NCI-H1694 treated with DMSO at 0.1 percent for 48 hours (cell line): ENCODE data around the gene AUNIP.

ENCODE experiments used
- DNase-seq: peaks from one replicate; lab custom pipeline; 2025; lab: John Stamatoyannopoulos, UW

AUNIP gene

GRCh38 chr1:25858906-25859789 is at the start of gene AUNIP:
Gene AUNIP, minus strand, starts transcription at chr1:25859457. Its CDS starts 100 bp downstream, at chr1:25859357.
- DNase-seq: peak; percentile 74

- DNase-seq: no peak
Measured at GRCh38 chr1:25909040-25909439, 49.8 kb upstream of the AUNIP start.

GRCh38 chr1:25908161-25908560 is 48.9 kb upstream of the AUNIP start:
- DNase-seq: peak; percentile 45

GRCh38 chr1:25907601-25908000 is 48.3 kb upstream of the AUNIP start:
- peak; percentile 21 for DNase-seq

- DNase-seq: peak; percentile 91
Measured at GRCh38 chr1:25906644-25907300, 47.5 kb upstream of the AUNIP start.

- peak; percentile 81 for DNase-seq
Measured at GRCh38 chr1:25905680-25906643, 46.7 kb upstream of the AUNIP start, which contains the start of gene STMN1. Gene STMN1, minus strand, starts transcription at chr1:25906419. Its CDS starts 1,743 bp downstream, at chr1:25904676.

GRCh38 chr1:25904943-25905679 is 45.9 kb upstream of the AUNIP start:
- peak; percentile 90 for DNase-seq

GRCh38 chr1:25903986-25904385 is 44.7 kb upstream of the AUNIP start:
- DNase-seq: no peak

- DNase-seq: no peak
Measured at GRCh38 chr1:25902462-25902861, 43.2 kb upstream of the AUNIP start.

- no peak for DNase-seq
Measured at GRCh38 chr1:25900219-25900618, 41.0 kb upstream of the AUNIP start.

GRCh38 chr1:25899792-25900191 is 40.5 kb upstream of the AUNIP start:
- DNase-seq: no peak

- no peak for DNase-seq
Measured at GRCh38 chr1:25898223-25899015, 39.2 kb upstream of the AUNIP start.

GRCh38 chr1:25897754-25898153 is 38.5 kb upstream of the AUNIP start:
- DNase-seq: no peak

- DNase-seq: no peak
Measured at GRCh38 chr1:25896266-25896665, 37.0 kb upstream of the AUNIP start.

- DNase-seq: peak; percentile 93
Measured at GRCh38 chr1:25895365-25895990, 36.2 kb upstream of the AUNIP start.

GRCh38 chr1:25893116-25893515 is 33.9 kb upstream of the AUNIP start:
- DNase-seq: no peak

GRCh38 chr1:25891606-25892005 is 32.3 kb upstream of the AUNIP start:
- DNase-seq: no peak

GRCh38 chr1:25890239-25891034 is 31.2 kb upstream of the AUNIP start:
- DNase-seq: no peak

GRCh38 chr1:25889470-25889869 is 30.2 kb upstream of the AUNIP start:
- no peak for DNase-seq
